ENCODE data around the gene SDF4. TPM values are rescaled to one million over a fixed set of nuclear protein-coding genes. Genes with fewer than 3 reads are reported as not detected.
A peak's percentile ranks its signal among the peaks of the same experiment; 100 is the strongest.

Gene SDF4
- total RNA-seq, 1 experiment from 2014 or later = 82.0 TPM

GRCh38 chr1:1220197-1220596 lies 11.6 kb downstream of the SDF4 start:
- peak overlapping the region in 1 of 3 experiments; percentile 31; a peak in 2 of 7 replicates for H3K27ac Mint-ChIP-seq

More at GRCh38 chr1:1220197-1220596, 11.6 kb downstream of the SDF4 start:
- H2BK15ac ChIP-seq (ENCODE audit: low read depth, low read length) = no peak overlapping the region
- no peak overlapping the region for H2BK120ac ChIP-seq (ENCODE audit: low read depth, low read length, poor library complexity, severe bottlenecking)
- no peaks in the 10 kb centered on the region for H3K9me3 ChIP-seq (ENCODE audit: control insufficient read depth, low read depth, low read length)
- Mint-ChIP-seq H3K27me3 (ENCODE audit: low read depth) (no peaks in the 10 kb centered on the region; the same call in 1 of the 2 replicates), H3K4me1 (peaks cover 0 to 4% of the 10 kb centered on the region in 2 experiments; a peak in 1 of 4 replicates), H3K36me3 (ENCODE audit: insufficient read depth in 1 of 3, low read depth in 3 of 3) (peaks cover 23 to 56% (median 42%) of the 10 kb centered on the region in 3 experiments), H3K4me3 (no peak overlapping the region), H3K9me3 (no peaks in the 10 kb centered on the region; a peak in 1 of 5 replicates)
- no peak overlapping the region for H3T11ph ChIP-seq (ENCODE audit: low read length)
- no peak overlapping the region for H3K4me2 ChIP-seq (ENCODE audit: insufficient read depth, insufficient read length, low read length)
- H3K14ac ChIP-seq (ENCODE audit: insufficient read depth, low read length) = no peak overlapping the region
- no CpG with 5 or more reads among the region's 24 CpGs for WGBS (ENCODE audit: extremely low coverage, insufficient read length, low lambda C conversion rate)
- H2BK12ac ChIP-seq (ENCODE audit: insufficient read length, low read depth, low read length) = no peak overlapping the region
- no peak overlapping the region for H2AFZ ChIP-seq (ENCODE audit: low read length)
- no peak overlapping the region for H2BK5ac ChIP-seq (ENCODE audit: insufficient read length, low read length)
- H3K4ac ChIP-seq (ENCODE audit: low read depth, low read length) = no peak overlapping the region
- H4K91ac ChIP-seq (ENCODE audit: insufficient read length, low read depth, low read length) = no peak overlapping the region
- no peaks in the 10 kb centered on the region for H3K23me2 ChIP-seq (ENCODE audit: insufficient read length, low read depth, low read length, poor library complexity, severe bottlenecking)
- no peak for DNase-seq
- no peak overlapping the region for H4K5ac ChIP-seq (ENCODE audit: insufficient read length, low read depth, low read length)
- no peak overlapping the region for H3K23ac ChIP-seq (ENCODE audit: insufficient read length, low read depth, low read length)
- no peaks in the 10 kb centered on the region for H3K79me1 ChIP-seq (ENCODE audit: insufficient read depth, low read depth, low read length, poor library complexity, severe bottlenecking)
- no peaks in the 10 kb centered on the region for H4K20me1 ChIP-seq (ENCODE audit: control insufficient read depth, insufficient read depth, insufficient read length)
- no peak overlapping the region for H4K8ac ChIP-seq (replicated peaks; ENCODE audit: insufficient read length, low read depth, low read length)
- no peak overlapping the region for H3K18ac ChIP-seq (ENCODE audit: insufficient read length, low read depth, low read length)
- H3K9ac ChIP-seq (ENCODE audit: extremely low read depth, insufficient read length, low read length) = no peak overlapping the region
- H3K27ac ChIP-seq (ENCODE audit: insufficient read length, low read depth, low read length) = no peak overlapping the region
- no peaks in the 10 kb centered on the region for H3K27me3 ChIP-seq (ENCODE audit: insufficient read depth, low read length)
- H3K79me2 ChIP-seq (ENCODE audit: insufficient read depth, low read length) = no peaks in the 10 kb centered on the region
- TF ChIP-seq CTCF (conservative IDR thresholded peaks at IDR 0.05) = no peak
- H2BK20ac ChIP-seq (ENCODE audit: low read depth, low read length, poor library complexity, severe bottlenecking) = no peak overlapping the region
- no peak overlapping the region for H3K56ac ChIP-seq (ENCODE audit: insufficient read length, low read depth, low read length)
- no peaks in the 10 kb centered on the region for H3K4me1 ChIP-seq (ENCODE audit: insufficient read depth, low read length)
- H2AK5ac ChIP-seq (ENCODE audit: insufficient read length, low read length) = no peak overlapping the region

Data from H9 (cell line).